ENCODE results near the gene ELOVL5. TPM values are rescaled to one million over a fixed set of nuclear protein-coding genes. Genes with fewer than 3 reads are reported as not detected.

ELOVL5 gene
- total RNA-seq, 2 experiments from 2014 or later = 98.1 to 106 TPM

DNA sequence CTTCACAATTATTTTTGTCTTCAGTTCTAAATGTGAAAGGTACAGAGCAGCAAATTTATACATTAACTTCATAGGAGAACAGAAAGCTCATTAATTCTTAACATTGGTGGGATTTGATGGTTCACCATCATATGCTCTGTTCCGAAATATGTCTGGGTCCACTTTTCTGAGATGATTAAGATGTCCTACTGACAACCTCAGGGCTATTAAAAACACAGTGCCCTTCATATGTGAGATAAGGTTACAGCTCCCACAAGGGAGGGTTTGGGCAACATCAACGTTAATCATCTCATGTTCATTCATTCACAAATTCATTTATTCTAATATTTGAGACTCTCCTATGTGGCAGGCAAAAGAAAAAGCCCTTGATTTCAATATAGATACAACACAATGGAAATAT lies 91.2 kb downstream of the ELOVL5 start:
- H3K27ac Mint-ChIP-seq = no peak overlapping the region
- POLR2A ChIA-PET = interaction anchor here (0.5 kb wide), 1 partner anchor 184 kb away, joined by 3 read pairs; no protein-coding TSS in a partner anchor
- peaks cover 59% of the 10 kb centered on the region for H3K36me3 Mint-ChIP-seq (ENCODE audit: low read depth)
- intact Hi-C loops (cut with DNase I, micrococcal nuclease) = no loop called here
- H3K27me3 Mint-ChIP-seq = no peaks in the 10 kb centered on the region
- ATAC-seq (no peak), DNase-seq (no peak)
- H3K9me3 Mint-ChIP-seq (ENCODE audit: low read depth) = no peaks in the 10 kb centered on the region
- no peaks in the 10 kb centered on the region for H3K4me1 Mint-ChIP-seq
- CTCF ChIA-PET = interaction anchor here (0.7 to 1.3 kb wide), 6 partner anchors 13 to 227 kb away, joined by 3 to 4 read pairs (median 3); no protein-coding TSS in a partner anchor
- no peak overlapping the region for H3K4me3 Mint-ChIP-seq

DNA sequence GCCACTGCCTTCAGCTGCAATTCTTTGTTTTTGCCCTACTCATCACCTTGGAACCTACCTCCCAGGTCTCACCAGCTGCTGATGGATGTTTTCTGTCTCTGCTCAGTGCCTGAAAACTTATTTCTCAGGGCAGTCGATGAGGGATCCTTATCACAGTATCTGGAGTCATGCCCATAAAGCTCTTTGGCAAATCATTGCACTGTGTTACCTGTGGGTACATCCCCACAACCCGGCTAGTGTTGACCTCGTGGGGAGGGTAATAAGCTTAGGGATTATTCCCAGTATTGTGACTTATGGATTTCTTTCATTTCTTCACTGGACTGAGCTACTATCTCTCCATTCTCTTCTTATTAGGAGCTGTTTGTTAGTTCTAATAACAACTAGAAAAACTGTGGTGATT lies 91.7 kb downstream of the ELOVL5 start:
- Mint-ChIP-seq H3K9me3 (ENCODE audit: low read depth) (no peaks in the 10 kb centered on the region), H3K4me3 (no peak overlapping the region), H3K36me3 (ENCODE audit: low read depth) (peaks cover 54% of the 10 kb centered on the region), H3K27me3 (no peaks in the 10 kb centered on the region), H3K27ac (no peak overlapping the region), H3K4me1 (no peaks in the 10 kb centered on the region)
- no peak for DNase-seq
- POLR2A ChIA-PET = interaction anchor here (0.5 kb wide), 1 partner anchor 184 kb away, joined by 3 read pairs; no protein-coding TSS in a partner anchor
- ATAC-seq = no peak
- intact Hi-C loops (cut with DNase I, micrococcal nuclease) = no loop called here
- CTCF ChIA-PET = interaction anchor here (0.6 to 1.3 kb wide), 4 partner anchors 14 to 227 kb away, joined by 3 to 4 read pairs (median 3); no protein-coding TSS in a partner anchor

DNA sequence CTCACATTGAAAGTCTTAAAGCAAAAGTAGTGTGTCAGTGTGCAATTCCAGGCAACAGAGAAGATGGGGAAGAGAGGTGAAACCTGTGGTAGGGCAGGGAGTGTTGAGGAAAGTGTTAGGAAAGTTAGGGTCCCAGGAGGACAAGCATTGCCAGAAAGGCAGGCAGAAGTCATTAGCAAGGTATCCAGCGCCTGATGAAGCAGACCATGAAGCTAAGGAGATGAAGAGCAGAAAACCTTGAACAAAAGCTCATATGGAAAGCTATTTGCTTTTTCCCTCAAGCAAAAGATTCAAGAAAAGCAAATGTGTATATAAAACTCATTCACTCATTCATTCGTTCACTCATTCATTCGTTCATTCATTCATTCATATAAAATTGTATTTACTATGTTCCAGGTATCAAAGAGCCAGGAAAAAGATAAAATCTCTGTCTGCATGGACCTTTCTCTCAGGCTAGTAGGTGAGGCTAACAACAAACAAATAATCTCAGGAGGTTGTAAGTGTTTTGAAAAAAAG lies 96.5 kb downstream of the ELOVL5 start:
- Mint-ChIP-seq H3K27ac (no peak overlapping the region), H3K4me1 (no peaks in the 10 kb centered on the region), H3K9me3 (ENCODE audit: low read depth) (no peaks in the 10 kb centered on the region), H3K36me3 (ENCODE audit: low read depth) (peaks cover 15% of the 10 kb centered on the region), H3K4me3 (no peak overlapping the region), H3K27me3 (no peaks in the 10 kb centered on the region)
- POLR2A ChIA-PET = no interaction called here
- DNase-seq (no peak), ATAC-seq (no peak)
- CTCF ChIA-PET = no interaction called here
- intact Hi-C loops (cut with DNase I, micrococcal nuclease) = no loop called here

DNA sequence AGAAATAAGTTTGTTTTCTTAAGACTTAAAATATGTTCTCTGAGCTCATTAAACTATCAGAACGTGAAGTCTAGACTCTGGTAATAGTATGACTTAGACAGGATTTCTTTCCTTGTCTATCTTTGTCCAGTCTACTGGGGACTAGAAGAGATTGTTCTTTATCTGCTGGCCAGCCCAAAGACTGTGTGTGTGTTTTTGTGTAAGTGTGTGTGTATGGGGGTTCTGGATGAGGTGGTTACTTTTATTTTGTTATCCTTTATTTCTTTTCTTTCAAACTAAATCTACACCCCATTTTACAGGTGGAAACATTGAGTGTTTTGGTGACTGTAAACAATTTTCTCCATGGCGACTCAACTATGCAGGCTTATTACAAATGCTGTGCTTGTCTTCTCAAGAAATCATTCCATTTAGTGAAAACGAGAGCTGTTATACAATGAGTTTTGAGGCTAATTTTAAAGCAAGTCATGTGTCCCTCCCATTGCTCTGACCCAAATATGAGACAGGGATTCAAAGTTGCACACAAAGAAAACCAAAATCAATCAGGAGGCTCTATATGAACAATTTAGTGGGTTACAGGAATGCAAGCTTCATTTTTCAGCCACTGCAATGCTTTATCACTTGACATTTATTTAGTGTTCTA lies 97.6 kb downstream of the ELOVL5 start:
- CTCF ChIA-PET = no interaction called here
- H3K36me3 Mint-ChIP-seq (ENCODE audit: low read depth) = peaks cover 7% of the 10 kb centered on the region
- H3K4me1 Mint-ChIP-seq = no peaks in the 10 kb centered on the region
- intact Hi-C loops (cut with DNase I, micrococcal nuclease) = no loop called here
- H3K9me3 Mint-ChIP-seq (ENCODE audit: low read depth) = no peaks in the 10 kb centered on the region
- no peaks in the 10 kb centered on the region for H3K27me3 Mint-ChIP-seq
- H3K27ac Mint-ChIP-seq = no peak overlapping the region
- no peak overlapping the region for H3K4me3 Mint-ChIP-seq
- no peak for DNase-seq
- ATAC-seq = peak; percentile 26
- POLR2A ChIA-PET = no interaction called here

DNA sequence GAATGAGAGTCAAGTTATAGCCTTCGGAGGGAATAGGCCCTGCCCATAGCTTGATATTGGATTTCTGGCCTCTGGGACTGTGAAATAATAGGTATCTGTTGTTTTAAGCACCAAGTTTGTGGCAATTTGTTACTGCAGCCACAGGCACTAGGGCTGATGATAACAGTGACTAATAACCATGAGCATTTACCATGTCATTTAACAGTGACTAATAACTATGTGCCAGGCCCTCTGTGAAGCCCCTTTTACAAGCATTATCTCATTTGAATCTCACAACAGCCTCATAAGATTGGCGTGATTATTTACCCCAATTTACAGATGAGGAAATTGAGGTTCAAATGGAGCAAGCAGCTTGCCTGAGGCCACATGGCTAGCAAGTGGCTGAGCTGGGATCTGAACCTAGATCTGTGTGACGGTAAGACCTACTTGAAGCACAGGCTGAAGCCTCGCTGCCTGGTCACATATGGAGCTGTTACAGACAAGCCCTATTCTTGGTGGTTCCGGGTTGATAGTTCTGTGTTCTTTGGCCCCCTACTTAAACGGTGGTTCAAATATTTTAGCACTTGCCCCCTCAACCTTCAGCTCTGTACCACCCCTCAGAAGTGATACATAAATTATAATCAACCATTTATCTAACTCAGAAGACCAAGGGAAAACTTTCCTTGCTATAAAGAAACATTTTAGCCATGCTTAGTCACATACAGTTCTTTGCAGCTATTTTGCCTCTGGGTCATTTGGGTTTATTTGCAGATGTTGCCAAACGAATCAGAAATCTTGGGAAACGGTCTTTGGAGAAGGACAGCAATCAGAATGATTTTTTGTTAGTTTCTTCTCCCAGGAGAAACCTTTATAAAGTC lies 98.3 kb downstream of the ELOVL5 start:
- Mint-ChIP-seq H3K9me3 (ENCODE audit: low read depth) (no peaks in the 10 kb centered on the region), H3K4me3 (no peak overlapping the region), H3K36me3 (ENCODE audit: low read depth) (peaks cover 7% of the 10 kb centered on the region), H3K4me1 (peaks cover 3% of the 10 kb centered on the region), H3K27ac (no peak overlapping the region), H3K27me3 (no peaks in the 10 kb centered on the region)
- ChIA-PET POLR2A (no interaction called here), CTCF (interaction anchor here (0.7 to 1.6 kb wide), 2 partner anchors 77 to 234 kb away, joined by 3 to 5 read pairs; no protein-coding TSS in a partner anchor)
- ATAC-seq (no peak), DNase-seq (no peak)
- intact Hi-C loops (cut with DNase I, micrococcal nuclease) = no loop called here

DNA sequence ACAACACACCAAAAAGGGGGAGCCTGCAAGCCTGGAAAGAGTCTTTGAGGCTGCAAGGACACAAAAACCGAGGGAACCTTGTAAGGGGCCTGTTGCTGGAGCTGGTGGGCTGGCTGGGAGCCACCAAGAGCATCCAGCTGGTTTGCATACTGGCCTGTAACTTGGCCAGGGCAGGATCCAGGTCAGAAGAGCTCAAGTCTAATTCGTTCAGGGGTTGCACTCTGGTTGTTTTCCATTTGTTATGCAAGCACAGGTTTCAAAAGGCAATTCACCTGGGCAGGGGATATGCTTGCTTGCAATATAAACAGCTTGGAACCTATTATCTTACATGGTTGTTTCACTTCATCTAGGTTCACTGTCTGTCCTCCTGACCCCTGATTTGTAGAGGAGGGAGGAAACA lies 101.8 kb downstream of the ELOVL5 start:
- CTCF ChIA-PET = interaction anchor here (0.6 kb wide), 1 partner anchor 74 kb away, joined by 3 read pairs; no protein-coding TSS in a partner anchor
- ATAC-seq (no peak), DNase-seq (no peak)
- Mint-ChIP-seq H3K9me3 (ENCODE audit: low read depth) (no peaks in the 10 kb centered on the region), H3K4me1 (peaks cover 8% of the 10 kb centered on the region), H3K27me3 (no peaks in the 10 kb centered on the region), H3K4me3 (no peak overlapping the region), H3K27ac (no peak overlapping the region), H3K36me3 (ENCODE audit: low read depth) (no peaks in the 10 kb centered on the region)
- intact Hi-C loops (cut with DNase I, micrococcal nuclease) = no loop called here
- POLR2A ChIA-PET = no interaction called here

DNA sequence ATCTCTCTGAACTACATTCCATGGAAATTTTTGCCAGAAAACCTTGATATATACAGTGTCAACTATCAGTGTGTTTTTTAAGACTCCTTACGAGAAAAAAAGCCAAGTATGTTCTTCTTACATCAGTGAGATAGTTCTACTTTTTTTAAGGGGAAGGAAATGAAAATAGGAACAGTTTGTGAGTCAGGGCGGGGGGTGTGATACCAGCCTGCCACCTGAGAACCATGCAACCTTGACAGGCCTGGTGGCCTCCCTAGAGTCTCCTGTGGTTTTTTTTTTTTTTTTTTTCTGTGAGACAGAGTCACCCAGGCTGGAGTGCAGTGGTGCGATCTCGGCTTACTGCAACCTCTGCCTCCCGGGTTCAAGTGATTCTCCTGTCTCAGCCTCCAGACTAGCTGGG lies 103.8 kb downstream of the ELOVL5 start:
- peak; percentile 44 for DNase-seq
- ChIA-PET POLR2A (no interaction called here), CTCF (interaction anchor here (1.2 kb wide), 1 partner anchor 13 kb away, joined by 3 read pairs; no protein-coding TSS in a partner anchor)
- Mint-ChIP-seq H3K9me3 (ENCODE audit: low read depth) (no peaks in the 10 kb centered on the region), H3K27me3 (no peaks in the 10 kb centered on the region), H3K27ac (no peak overlapping the region), H3K4me1 (peaks cover 24% of the 10 kb centered on the region), H3K4me3 (no peak overlapping the region), H3K36me3 (ENCODE audit: low read depth) (no peaks in the 10 kb centered on the region)
- intact Hi-C loops (cut with DNase I, micrococcal nuclease) = loop anchor here in 1 of 2 experiments (5.0 kb wide), 1 partner anchor 182 kb away; no protein-coding TSS in a partner anchor
- peak; percentile 76 for ATAC-seq

DNA sequence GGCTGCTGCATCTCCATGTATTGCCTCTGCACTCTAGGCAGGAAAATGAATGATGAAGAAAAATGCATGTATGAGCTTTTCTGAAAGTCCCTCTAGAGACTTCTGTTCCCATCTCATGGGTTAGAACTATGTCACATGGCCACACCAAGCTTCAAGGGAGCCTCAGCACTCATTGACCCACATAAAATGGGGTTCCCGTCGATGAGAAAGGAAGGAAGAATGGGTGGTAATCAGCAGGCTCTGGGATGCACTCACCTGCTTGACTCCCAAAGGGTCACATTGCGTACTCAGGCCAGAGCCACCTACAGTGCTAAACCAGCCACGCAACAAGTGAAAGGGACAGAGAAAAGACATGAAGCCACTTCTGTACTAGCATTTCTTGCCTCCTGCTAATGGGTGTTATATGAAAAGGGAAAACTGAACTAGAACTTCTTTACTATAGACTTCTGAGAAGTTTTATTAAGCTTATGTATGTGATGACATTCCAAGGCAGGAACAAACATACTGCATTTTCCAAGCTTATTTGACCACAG lies 104.3 kb downstream of the ELOVL5 start:
- Mint-ChIP-seq H3K9me3 (ENCODE audit: low read depth) (no peaks in the 10 kb centered on the region), H3K4me1 (peaks cover 29% of the 10 kb centered on the region), H3K4me3 (no peak overlapping the region), H3K27ac (no peak overlapping the region), H3K36me3 (ENCODE audit: low read depth) (no peaks in the 10 kb centered on the region), H3K27me3 (no peaks in the 10 kb centered on the region)
- ChIA-PET POLR2A (no interaction called here), CTCF (interaction anchor here (1.2 kb wide), 1 partner anchor 13 kb away, joined by 3 read pairs; no protein-coding TSS in a partner anchor)
- ATAC-seq (no peak), DNase-seq (no peak)
- intact Hi-C loops (cut with DNase I, micrococcal nuclease) = loop anchor here in 1 of 2 experiments (5.0 kb wide), 1 partner anchor 183 kb away; no protein-coding TSS in a partner anchor

DNA sequence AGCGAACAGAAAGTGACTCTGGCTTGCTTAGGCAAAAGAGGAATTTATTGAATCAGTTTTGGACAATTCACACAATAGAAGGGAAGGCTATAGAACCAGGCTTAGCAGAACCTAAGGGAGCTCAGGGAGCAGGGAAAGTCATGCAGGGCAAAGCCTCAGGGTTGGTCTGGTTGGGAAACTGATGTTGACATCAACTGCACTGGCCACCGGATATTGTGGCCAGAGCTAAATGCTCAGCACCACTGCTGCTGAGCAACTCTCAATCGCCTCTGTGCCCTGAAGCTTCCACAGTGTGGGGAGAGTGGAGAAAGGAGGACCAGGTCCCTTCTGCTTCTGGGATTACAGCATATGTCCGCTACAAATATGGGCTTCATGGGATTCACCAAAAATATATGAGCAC lies 106.8 kb downstream of the ELOVL5 start:
- intact Hi-C loops (cut with DNase I, micrococcal nuclease) = loop anchor here in 1 of 2 experiments (5.0 kb wide), 1 partner anchor 185 kb away; no protein-coding TSS in a partner anchor
- ATAC-seq (no peak), DNase-seq (no peak)
- ChIA-PET CTCF (no interaction called here), POLR2A (no interaction called here)
- H3K4me3 Mint-ChIP-seq = no peak overlapping the region
- H3K36me3 Mint-ChIP-seq (ENCODE audit: low read depth) = peaks cover 2% of the 10 kb centered on the region
- H3K9me3 Mint-ChIP-seq (ENCODE audit: low read depth) = no peaks in the 10 kb centered on the region
- no peaks in the 10 kb centered on the region for H3K27me3 Mint-ChIP-seq
- peaks cover 33% of the 10 kb centered on the region for H3K4me1 Mint-ChIP-seq
- no peak overlapping the region for H3K27ac Mint-ChIP-seq

DNA sequence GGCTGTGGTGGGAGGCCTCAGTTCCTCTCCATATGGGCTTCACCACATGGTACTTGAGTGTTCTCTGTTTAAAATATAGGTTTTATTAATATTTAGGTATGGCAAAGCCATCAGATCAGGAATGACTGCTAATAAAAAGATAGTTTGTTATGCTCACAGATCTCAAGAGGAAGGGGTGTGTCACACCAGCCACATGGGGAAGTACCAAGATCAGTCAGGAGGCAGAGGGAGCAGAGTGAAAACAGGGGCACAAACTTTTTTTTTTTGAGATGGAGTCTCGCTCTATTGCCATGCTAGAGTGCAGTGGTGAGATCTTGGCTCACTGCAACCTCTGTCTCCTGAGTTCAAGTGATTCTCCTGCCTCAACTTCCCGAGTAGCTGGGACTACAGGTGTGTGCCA lies 108.0 kb downstream of the ELOVL5 start:
- Mint-ChIP-seq H3K36me3 (ENCODE audit: low read depth) (peaks cover 2% of the 10 kb centered on the region), H3K9me3 (ENCODE audit: low read depth) (no peaks in the 10 kb centered on the region), H3K4me1 (peaks cover 41% of the 10 kb centered on the region), H3K27ac (no peak overlapping the region), H3K27me3 (no peaks in the 10 kb centered on the region), H3K4me3 (no peak overlapping the region)
- intact Hi-C loops (cut with DNase I, micrococcal nuclease) = loop anchor here in 1 of 2 experiments (5.0 kb wide), 1 partner anchor 187 kb away; no protein-coding TSS in a partner anchor
- ChIA-PET POLR2A (no interaction called here), CTCF (no interaction called here)
- peak; percentile 36 for DNase-seq
- ATAC-seq = peak; percentile 48

DNA sequence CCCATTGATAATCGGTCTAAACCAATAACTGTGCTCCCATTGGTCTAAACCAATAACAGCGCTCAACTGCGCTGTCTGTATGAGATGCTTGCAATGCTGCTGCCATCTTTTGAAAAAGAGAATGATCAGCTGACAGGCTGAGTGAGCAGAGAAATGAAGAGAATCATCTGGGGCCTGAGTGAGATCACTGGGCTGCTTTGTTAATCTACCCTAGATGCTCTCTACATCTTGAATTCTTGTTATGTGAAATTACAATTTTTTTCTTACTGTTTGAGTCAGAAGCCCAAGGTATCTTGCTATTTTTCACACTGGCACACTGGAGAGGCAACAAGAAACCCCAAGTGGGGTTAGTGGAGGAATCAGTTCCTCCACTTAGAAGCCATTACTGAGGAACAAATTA lies 108.6 kb downstream of the ELOVL5 start:
- DNase-seq (no peak), ATAC-seq (peak; percentile 31)
- Mint-ChIP-seq H3K9me3 (ENCODE audit: low read depth) (no peaks in the 10 kb centered on the region), H3K27me3 (no peaks in the 10 kb centered on the region), H3K27ac (no peak overlapping the region), H3K36me3 (ENCODE audit: low read depth) (peaks cover 2% of the 10 kb centered on the region), H3K4me1 (peaks cover 40% of the 10 kb centered on the region), H3K4me3 (no peak overlapping the region)
- POLR2A ChIA-PET = no interaction called here
- CTCF ChIA-PET = interaction anchor here (0.5 kb wide), 1 partner anchor 59 kb away, joined by 6 read pairs; no protein-coding TSS in a partner anchor
- intact Hi-C loops (cut with DNase I, micrococcal nuclease) = loop anchor here in 1 of 2 experiments (5.0 kb wide), 1 partner anchor 187 kb away; no protein-coding TSS in a partner anchor
